OCI-LY7 (cell line): Measurements from ENCODE around the gene AOAH.

Source experiments
- CTCF ChIP-seq: fragments of 200-600 bp; sonication (generic); conservative IDR thresholded peaks from 2 replicates; pipeline ENCODE4 v1.5.1; 2014; ENCODE audit warnings: mild to moderate bottlenecking, antibody characterized with exemption, low read length, moderate library complexity, mixed read lengths
- EZH2phosphoT487 ChIP-seq: fragments of 200-600 bp; sonication (generic); IDR thresholded peaks from 2 replicates; pipeline ENCODE4 v1.6.1; 2018; ENCODE audit warnings: low read depth, borderline replicate concordance, mild to moderate bottlenecking, mixed run types, antibody characterized with exemption, low read length, moderate library complexity, mixed read lengths

GRCh38 chr7:36564489-36564888, 159.8 kb downstream of the AOAH start:
- TF ChIP-seq CTCF (no peak), EZH2phosphoT487 (no peak)
